Activated CD4-positive, alpha-beta T cell treated with anti-CD3 and anti-CD28 coated beads, Interleukin-2, amount 10 ng/mL, durations not matched to agents 24 days and 14 days (primary cell): ENCODE measurements around the gene B4GALT2. TPM values are rescaled to one million over a fixed set of nuclear protein-coding genes. Genes with fewer than 3 reads are reported as not detected.
A peak's percentile ranks its signal among the peaks of the same experiment; 100 is the strongest.

Experiments
- DNase-seq: peaks from one replicate; pipeline ENCODE4 v3.0.0; 2022
- H3K27ac Mint-ChIP-seq: one replicate; pipeline ENCODE4 v1.8.0; 2022; ENCODE audit warnings: mild to moderate bottlenecking, mixed read lengths
- H3K27me3 Mint-ChIP-seq: one replicate; pipeline ENCODE4 v1.8.0; 2022; ENCODE audit warnings: mixed read lengths
- H3K36me3 Mint-ChIP-seq: one replicate; pipeline ENCODE4 v1.8.0; 2022; ENCODE audit warnings: low read depth, mild to moderate bottlenecking, mixed read lengths
- H3K4me1 Mint-ChIP-seq: one replicate; pipeline ENCODE4 v1.8.0; 2021; ENCODE audit warnings: mixed read lengths
- H3K4me3 Mint-ChIP-seq: one replicate; pipeline ENCODE4 v1.8.0; 2022; ENCODE audit warnings: mild to moderate bottlenecking, moderate library complexity, mixed read lengths
- H3K9me3 Mint-ChIP-seq: one replicate; pipeline ENCODE4 v1.8.0; 2021; ENCODE audit warnings: mixed read lengths
- intact Hi-C: fragments of 100-400 bp; cut with micrococcal nuclease; formaldehyde crosslinking; loops from one replicate; pipeline ENCODE4 v1.15.1; 2023
- total RNA-seq: library from RNA; stranded (reverse); gene quantifications from 2 replicates; pipeline ENCODE4 v1.2.3, GENCODE V29; 2022

Gene B4GALT2
- total RNA-seq: 59.7 TPM in 2 replicates

GRCh38 chr1:43978551-43979260, at the start of gene B4GALT2:
Gene B4GALT2, plus strand, starts transcription at chr1:43979210. Its CDS starts 1,951 bp downstream, at chr1:43981161.
- peaks cover 47% of the 10 kb centered on the region for H3K4me1 Mint-ChIP-seq
- H3K27me3 Mint-ChIP-seq: no peaks in the 10 kb centered on the region
- H3K27ac Mint-ChIP-seq: peak within 1 kb of the TSS; percentile 90
- peak within 1 kb of the TSS; percentile 93 for H3K4me3 Mint-ChIP-seq
- intact Hi-C loops: loop anchor here (10.0 kb wide), 1 partner anchor 614 kb away; the partner anchor contains the start of gene ELOVL1
- DNase-seq: peak; percentile 86
- peaks cover 43% of the 10 kb centered on the region for H3K36me3 Mint-ChIP-seq
- no peaks in the 10 kb centered on the region for H3K9me3 Mint-ChIP-seq

- Mint-ChIP-seq H3K4me3 (no peak overlapping the region), H3K27me3 (peaks cover 6% of the 10 kb centered on the region), H3K4me1 (peaks cover 9% of the 10 kb centered on the region), H3K27ac (no peak overlapping the region), H3K36me3 (no peaks in the 10 kb centered on the region), H3K9me3 (no peaks in the 10 kb centered on the region)
- intact Hi-C loops: loop anchor here (5.0 kb wide), 2 partner anchors 223 to 403 kb away; partner anchors contain the start of gene ST3GAL3
- no peak for DNase-seq
These were observed 48.7 kb upstream of the B4GALT2 start for GRCh38 chr1:43930168-43930948.

- Mint-ChIP-seq H3K4me3 (no peak overlapping the region), H3K36me3 (no peaks in the 10 kb centered on the region), H3K27me3 (peaks cover 9% of the 10 kb centered on the region), H3K4me1 (peaks cover 9% of the 10 kb centered on the region), H3K27ac (no peak overlapping the region), H3K9me3 (no peaks in the 10 kb centered on the region)
- intact Hi-C loops: loop anchor here (5.0 kb wide), 2 partner anchors 224 to 404 kb away; partner anchors contain the start of gene ST3GAL3
- no peak for DNase-seq
These were observed 48.1 kb upstream of the B4GALT2 start for GRCh38 chr1:43930949-43931275.

- intact Hi-C loops: loop anchor here (5.0 kb wide), 2 partner anchors 225 to 405 kb away; partner anchors contain the start of gene ST3GAL3
- Mint-ChIP-seq H3K4me3 (no peak overlapping the region), H3K36me3 (no peaks in the 10 kb centered on the region), H3K27ac (no peak overlapping the region), H3K4me1 (peaks cover 11% of the 10 kb centered on the region), H3K27me3 (peaks cover 9% of the 10 kb centered on the region), H3K9me3 (no peaks in the 10 kb centered on the region)
- no peak for DNase-seq
These were observed 47.0 kb upstream of the B4GALT2 start for GRCh38 chr1:43931711-43932660.

GRCh38 chr1:43932786-43933385, 46.1 kb upstream of the B4GALT2 start:
- peak overlapping the region; percentile 34 for H3K27ac Mint-ChIP-seq
- intact Hi-C loops: loop anchor here (5.0 kb wide), 2 partner anchors 226 to 406 kb away; partner anchors contain the start of gene ST3GAL3
- no peaks in the 10 kb centered on the region for H3K36me3 Mint-ChIP-seq
- no peak for DNase-seq
- peak overlapping the region; percentile 5 for H3K4me3 Mint-ChIP-seq
- H3K27me3 Mint-ChIP-seq: peaks cover 9% of the 10 kb centered on the region
- peaks cover 11% of the 10 kb centered on the region for H3K4me1 Mint-ChIP-seq
- H3K9me3 Mint-ChIP-seq: no peaks in the 10 kb centered on the region

- Mint-ChIP-seq H3K27me3 (peaks cover 9% of the 10 kb centered on the region), H3K9me3 (no peaks in the 10 kb centered on the region), H3K4me3 (peak within 1 kb of the TSS; percentile 23), H3K27ac (peak within 1 kb of the TSS; percentile 34), H3K4me1 (peaks cover 11% of the 10 kb centered on the region), H3K36me3 (peaks cover 2% of the 10 kb centered on the region)
- intact Hi-C loops: loop anchor here (5.0 kb wide), 2 partner anchors 226 to 406 kb away; partner anchors contain the start of gene ST3GAL3
- DNase-seq: no peak
These were observed 45.5 kb upstream of the B4GALT2 start, which contains the start of gene ARTN for GRCh38 chr1:43933386-43934100. Gene ARTN, plus strand, starts transcription at chr1:43933801. Its CDS starts 1,856 bp downstream, at chr1:43935657.

GRCh38 chr1:43934101-43934985, 44.7 kb upstream of the B4GALT2 start:
- Mint-ChIP-seq H3K4me1 (peaks cover 11% of the 10 kb centered on the region), H3K27me3 (peaks cover 9% of the 10 kb centered on the region), H3K36me3 (peaks cover 2% of the 10 kb centered on the region), H3K27ac (no peak overlapping the region), H3K9me3 (no peaks in the 10 kb centered on the region), H3K4me3 (peak overlapping the region; percentile 23)
- intact Hi-C loops: loop anchor here (5.0 kb wide), 2 partner anchors 227 to 407 kb away; partner anchors contain the start of gene ST3GAL3
- peak; percentile 87 for DNase-seq

- Mint-ChIP-seq H3K4me3 (no peak overlapping the region), H3K4me1 (peaks cover 8% of the 10 kb centered on the region), H3K27ac (no peak overlapping the region), H3K27me3 (peaks cover 9% of the 10 kb centered on the region), H3K9me3 (no peaks in the 10 kb centered on the region), H3K36me3 (peaks cover 4% of the 10 kb centered on the region)
- DNase-seq: no peak
- intact Hi-C loops: loop anchor here (1.0 to 5.0 kb wide), 3 partner anchors 172 to 408 kb away; partner anchors contain the start of gene ST3GAL3
These were observed 44.1 kb upstream of the B4GALT2 start for GRCh38 chr1:43934986-43935324.

GRCh38 chr1:43935711-43936427, 43.1 kb upstream of the B4GALT2 start:
- no peak for DNase-seq
- Mint-ChIP-seq H3K36me3 (peaks cover 7% of the 10 kb centered on the region), H3K4me1 (peaks cover 8% of the 10 kb centered on the region), H3K9me3 (no peaks in the 10 kb centered on the region), H3K27me3 (peaks cover 9% of the 10 kb centered on the region), H3K4me3 (peak overlapping the region; percentile 3), H3K27ac (no peak overlapping the region)
- intact Hi-C loops: loop anchor here (1.0 kb wide), 1 partner anchor 173 kb away; no protein-coding TSS in a partner anchor

GRCh38 chr1:43936431-43937151, 42.4 kb upstream of the B4GALT2 start:
- peak; percentile 75 for DNase-seq
- Mint-ChIP-seq H3K9me3 (no peaks in the 10 kb centered on the region), H3K4me3 (peak overlapping the region; percentile 64), H3K27me3 (peaks cover 9% of the 10 kb centered on the region), H3K27ac (no peak overlapping the region), H3K4me1 (peaks cover 8% of the 10 kb centered on the region), H3K36me3 (peaks cover 7% of the 10 kb centered on the region)
- intact Hi-C loops: no loop called here
